Fibroblast of lung (primary cell): Measurements from ENCODE around the gene NDOR1.

Experiments used
- EZH2 ChIP-seq: IDR thresholded peaks from 2 replicates; pipeline ENCODE4 v1.5.1; 2012; ENCODE audit warnings: low read length, control low read depth, mild to moderate bottlenecking; ENCODE audit errors: missing control alignments
- TF ChIP-seq, protein P1 (sequence below), 2 donors: IDR thresholded peaks in 1 of 2; conservative IDR thresholded peaks in 1 of 2; 1 replicate in 1 of 2; 2 replicates in 1 of 2; pipeline ENCODE4 v1.5.1; 2011 to 2012; ENCODE audit warnings: low read length in 2 of 2, control low read depth in 1 of 2, inconsistent platforms in 1 of 2, low read depth in 1 of 2, mild to moderate bottlenecking in 1 of 2

DNA sequence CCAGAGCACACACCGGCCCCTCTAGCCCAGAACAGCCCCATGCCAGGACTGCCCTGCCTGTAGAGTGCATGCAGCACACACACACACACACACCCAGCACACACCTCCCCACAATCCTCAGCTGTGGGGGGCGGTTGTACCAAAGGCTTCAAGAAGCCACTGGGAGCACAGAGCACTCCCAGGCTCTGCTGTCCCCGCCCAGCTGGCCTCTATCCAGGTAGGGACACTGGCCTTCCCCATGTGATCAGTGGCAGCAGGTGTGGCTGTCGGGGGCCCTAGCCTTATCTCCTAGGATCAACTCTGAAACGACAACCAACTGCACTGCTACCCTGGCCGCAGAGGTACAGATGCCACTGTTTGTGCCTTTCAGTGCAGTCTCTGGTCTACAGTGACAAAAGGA lies 19.1 kb upstream of the NDOR1 start:
- TF ChIP-seq, protein P1, sequence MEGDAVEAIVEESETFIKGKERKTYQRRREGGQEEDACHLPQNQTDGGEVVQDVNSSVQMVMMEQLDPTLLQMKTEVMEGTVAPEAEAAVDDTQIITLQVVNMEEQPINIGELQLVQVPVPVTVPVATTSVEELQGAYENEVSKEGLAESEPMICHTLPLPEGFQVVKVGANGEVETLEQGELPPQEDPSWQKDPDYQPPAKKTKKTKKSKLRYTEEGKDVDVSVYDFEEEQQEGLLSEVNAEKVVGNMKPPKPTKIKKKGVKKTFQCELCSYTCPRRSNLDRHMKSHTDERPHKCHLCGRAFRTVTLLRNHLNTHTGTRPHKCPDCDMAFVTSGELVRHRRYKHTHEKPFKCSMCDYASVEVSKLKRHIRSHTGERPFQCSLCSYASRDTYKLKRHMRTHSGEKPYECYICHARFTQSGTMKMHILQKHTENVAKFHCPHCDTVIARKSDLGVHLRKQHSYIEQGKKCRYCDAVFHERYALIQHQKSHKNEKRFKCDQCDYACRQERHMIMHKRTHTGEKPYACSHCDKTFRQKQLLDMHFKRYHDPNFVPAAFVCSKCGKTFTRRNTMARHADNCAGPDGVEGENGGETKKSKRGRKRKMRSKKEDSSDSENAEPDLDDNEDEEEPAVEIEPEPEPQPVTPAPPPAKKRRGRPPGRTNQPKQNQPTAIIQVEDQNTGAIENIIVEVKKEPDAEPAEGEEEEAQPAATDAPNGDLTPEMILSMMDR (conservative IDR thresholded peaks at IDR 0.05 in 1 of 2, IDR thresholded peaks at IDR 0.05 in 1 of 2; ENCODE audit: low read depth in 1 of 2, low read length in 2 of 2), result no peak
- no peak for TF ChIP-seq EZH2
